Stimulated activated CD4-positive, alpha-beta T cell treated with anti-CD3 and anti-CD28 coated beads, Interleukin-1b, Interleukin-23, amount 100 ng/mL, for 48 hours (primary cell): ENCODE data around the gene NCKIPSD.
A peak's percentile ranks its signal among the peaks of the same experiment; 100 is the strongest.

Experiments
- DNase-seq: peaks from one replicate; pipeline ENCODE4 v3.0.0-alpha.2; 2020

NCKIPSD gene

DNA sequence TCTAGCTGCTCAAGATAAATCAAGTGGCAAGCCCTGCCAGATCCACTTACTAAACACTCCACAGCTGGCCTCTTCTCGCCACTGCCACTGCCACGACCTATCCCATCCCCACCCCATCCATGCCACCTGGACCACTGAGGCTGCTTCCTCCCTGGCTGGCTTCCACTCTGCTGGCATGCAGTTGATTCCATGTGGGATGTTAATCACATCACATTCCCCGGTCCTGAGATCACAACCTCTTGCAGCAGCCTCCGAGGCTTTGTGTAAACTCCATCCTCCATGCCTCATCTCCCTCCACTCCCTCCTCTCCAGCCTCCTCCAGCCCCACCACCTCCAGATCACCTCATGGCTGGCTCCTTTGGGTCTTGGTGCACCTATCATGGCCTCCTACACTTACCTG lies 7.7 kb downstream of the NCKIPSD start:
- DNase-seq = no peak

DNA sequence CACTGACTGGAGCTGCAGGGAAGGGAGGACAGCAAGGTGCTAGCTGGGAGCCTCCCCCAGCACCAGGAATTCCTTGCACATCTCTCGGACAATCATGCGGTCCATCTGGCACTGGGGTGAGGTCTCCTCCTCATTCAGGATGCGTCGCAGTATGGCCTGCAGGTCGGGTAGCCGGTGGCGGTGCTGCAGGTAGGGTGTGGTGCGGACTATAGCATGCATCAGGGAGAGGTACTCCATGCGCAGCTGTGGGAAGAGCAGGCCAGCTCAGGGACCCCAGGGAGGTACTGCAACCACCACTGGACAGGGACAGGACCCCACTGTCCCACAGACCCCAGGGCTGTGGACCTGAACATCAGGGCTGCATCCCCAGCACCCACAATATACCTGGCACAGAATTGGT lies 11.2 kb downstream of the NCKIPSD start:
- no peak for DNase-seq

DNA sequence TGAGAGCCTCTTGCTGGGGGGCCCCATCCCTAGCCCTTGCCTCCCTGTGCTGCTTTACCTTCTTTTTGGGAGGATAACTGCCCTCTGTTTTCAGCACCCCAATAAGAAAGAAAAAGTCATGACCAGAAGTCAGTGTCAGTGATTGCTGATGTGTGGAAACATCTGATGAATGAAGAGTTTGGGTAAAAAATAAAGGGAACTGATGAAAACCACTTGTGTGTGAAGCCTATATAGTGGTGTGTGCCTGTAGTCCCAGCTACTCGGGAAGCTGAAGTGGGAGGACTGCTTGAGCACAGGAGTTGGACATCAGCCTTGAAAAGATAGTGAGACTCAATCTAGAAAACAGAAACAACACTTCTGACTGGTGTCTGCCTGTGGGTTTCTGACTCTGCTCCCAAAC lies 13.2 kb downstream of the NCKIPSD start:
- no peak for DNase-seq

- DNase-seq = no peak
Measured at GRCh38 chr3:48664929-48665328, 20.8 kb downstream of the NCKIPSD start.

GRCh38 chr3:48664313-48664644 lies 21.4 kb downstream of the NCKIPSD start:
- no peak for DNase-seq

DNA sequence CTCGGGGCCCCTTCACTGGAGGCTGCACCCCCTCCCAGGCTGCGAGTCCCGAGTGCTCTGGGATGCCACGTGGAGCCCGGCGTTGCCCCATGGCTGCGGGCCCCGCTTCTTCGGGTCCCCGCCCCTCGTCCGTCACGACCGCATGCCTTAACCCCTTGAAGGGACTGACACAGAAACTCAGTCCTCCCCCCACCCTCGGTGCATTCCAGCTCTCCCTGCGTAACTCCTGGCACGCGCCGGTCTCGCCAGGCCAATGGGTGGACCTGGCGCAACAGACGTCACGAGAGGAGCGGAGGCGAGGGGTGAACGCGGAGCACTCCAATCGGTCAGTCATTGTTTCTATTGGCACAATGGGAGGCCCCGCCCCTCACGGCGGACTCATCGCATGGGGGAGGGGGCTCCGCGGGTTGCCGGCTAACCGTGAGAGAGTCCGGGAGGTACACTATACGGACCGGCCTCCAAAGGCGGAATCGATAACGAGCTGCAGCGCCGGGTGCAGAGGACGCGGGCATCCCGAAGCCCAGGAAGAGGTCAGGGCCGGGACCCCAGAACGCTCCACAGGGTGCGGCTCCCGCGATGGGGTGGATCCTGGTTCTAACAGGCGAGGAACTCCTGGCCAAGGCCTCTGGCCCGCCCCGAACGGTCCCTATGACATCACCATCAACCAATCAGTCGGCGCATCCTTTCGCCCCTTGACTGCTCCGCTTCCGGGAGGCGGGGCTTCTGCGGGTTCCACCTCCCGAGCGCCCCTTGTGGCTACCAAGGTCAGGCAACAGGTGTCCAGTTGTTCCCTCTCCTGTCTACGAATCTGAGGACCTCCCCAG lies 22.0 kb downstream of the NCKIPSD start:
- DNase-seq = peak; percentile 96

- DNase-seq = peak; percentile 80
Measured at GRCh38 chr3:48662753-48663488, 22.8 kb downstream of the NCKIPSD start, which contains the start of gene CELSR3. TSS of gene CELSR3 (minus strand) at chr3:48662886. CDS start at chr3:48662634, 252 bp downstream.

DNA sequence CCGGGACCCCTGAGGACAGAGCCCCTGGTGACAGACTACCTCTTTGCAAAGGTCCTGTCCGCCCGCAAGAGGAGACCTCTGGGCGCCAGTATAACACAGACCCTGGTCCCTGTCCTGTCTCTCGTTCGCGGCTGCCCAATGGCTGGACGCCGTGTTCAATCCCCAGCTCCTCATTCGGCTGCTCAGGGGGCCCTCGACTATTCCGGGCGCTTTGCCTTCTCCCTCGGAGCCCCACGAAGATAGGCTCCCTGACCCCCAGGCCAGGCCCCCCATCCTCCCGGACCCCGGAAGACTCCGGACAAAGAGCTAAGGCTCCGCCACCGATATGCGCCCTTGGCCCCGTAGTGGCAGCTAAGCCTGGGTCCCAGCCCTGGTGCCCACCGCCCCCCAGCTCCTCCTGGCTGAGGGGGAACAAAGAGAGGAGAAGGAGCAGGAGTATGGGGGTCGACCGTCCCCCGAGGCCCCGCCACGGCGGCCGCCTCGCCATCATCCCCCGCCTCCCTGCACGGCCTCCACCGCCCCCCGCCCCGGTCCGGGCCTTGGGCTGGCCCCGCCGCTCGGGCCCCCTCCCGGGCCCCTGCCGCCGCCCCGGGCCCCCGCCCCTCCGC lies 23.5 kb downstream of the NCKIPSD start:
- DNase-seq = no peak

DNA sequence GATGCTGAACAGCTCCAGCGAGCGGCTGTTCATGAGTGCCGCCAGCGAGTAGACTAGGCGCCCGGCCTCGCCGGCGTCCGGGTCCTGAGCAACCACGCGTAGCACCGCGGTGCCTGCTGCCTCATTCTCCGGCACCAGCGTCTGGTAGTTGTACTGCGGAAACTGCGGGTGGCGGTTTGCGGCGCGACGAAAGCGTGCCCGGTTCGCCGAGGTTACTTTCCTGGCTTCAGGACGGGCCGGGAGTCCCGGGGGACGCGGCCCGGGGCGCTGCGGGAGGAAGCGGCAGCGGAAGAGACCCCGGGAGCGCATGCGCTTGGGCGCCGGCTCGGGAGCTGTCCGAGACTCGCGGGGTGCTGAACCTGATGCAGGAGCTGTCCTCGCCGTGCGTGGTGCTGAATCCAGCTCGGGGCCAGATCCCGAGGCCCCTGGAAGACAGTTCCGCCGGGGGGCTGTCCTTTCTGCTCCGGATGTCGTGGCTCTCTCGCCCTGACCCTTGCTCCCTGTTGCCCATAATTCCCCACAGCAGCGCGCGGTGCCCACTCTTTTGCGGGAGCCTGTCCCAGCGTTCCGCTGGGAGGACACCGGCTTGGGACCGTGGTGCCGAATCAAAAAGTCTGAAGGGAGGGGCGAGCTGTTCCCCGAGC lies 24.1 kb downstream of the NCKIPSD start:
- peak; percentile 73 for DNase-seq

DNA sequence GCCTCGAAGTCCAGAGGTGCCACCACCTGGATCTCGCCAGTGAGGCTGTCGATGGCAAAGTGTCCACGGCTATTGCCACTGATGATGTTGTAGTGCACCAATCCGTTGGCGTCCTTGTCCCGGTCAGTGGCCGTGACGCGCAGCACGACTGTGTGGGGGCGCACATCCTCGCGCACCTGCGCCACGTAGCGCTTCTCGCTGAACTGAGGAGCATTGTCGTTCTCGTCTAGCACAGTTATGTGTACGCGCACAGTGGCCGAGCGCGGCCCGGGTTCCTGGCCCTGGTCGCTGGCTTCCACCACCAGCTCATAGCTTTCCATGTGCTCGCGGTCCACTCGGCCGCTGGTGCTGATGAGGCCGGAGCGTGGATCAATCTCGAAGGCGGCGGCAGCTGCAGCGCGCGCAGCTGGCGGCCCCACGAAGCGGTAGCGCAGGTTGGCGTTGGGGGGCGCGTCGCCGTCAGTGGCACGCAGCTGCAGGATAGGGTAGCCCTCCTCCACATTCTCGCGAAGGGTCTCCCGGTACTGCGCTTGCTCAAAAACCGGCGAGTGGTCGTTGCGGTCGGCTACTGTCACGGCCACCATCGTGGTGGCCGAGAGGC lies 24.8 kb downstream of the NCKIPSD start:
- no peak for DNase-seq

DNA sequence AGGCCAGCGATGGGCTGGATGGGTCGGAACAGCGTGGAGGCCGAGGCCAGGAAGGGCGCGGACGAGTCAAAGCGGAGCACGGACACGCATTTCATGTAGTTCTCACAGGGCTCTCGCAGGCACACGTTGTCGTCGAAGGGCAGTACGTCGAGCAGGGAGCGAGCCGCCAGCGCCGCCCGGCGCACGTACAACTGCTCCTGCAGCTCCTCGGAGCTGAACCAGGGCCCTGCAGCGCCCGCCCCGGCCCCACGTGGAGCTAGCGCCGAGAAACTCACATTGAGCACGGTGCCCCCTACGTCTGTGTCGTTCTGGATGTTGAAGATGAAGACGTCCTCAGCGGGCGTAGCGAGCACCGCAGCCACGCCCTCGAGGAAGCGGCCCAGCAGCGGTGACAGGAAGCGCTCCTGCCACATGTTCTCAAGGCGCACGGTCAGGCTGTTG lies 28.9 kb downstream of the NCKIPSD start:
- peak; percentile 30 for DNase-seq

GRCh38 chr3:48656061-48656840 lies 29.5 kb downstream of the NCKIPSD start:
- peak; percentile 88 for DNase-seq

DNA sequence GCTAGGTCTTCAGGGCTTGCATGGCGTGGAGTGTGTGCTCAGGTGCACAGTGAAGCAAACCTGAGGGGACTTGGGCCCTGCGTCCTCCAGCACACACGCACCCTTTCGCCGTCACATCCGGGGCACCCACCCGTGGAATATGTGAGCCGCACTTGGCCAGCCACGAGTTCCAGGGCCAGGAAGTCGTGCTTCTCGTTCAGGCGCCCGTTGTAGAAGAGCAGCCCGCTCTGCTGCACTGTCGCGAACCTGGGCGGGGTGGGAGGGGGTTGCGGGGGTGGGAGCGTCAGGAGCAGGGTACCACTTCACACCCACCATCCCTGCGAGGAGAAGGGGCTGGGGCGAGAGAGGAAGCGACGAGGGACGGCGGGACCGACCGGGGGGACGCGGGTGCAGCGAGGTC lies 30.1 kb downstream of the NCKIPSD start:
- DNase-seq = peak; percentile 69

DNA sequence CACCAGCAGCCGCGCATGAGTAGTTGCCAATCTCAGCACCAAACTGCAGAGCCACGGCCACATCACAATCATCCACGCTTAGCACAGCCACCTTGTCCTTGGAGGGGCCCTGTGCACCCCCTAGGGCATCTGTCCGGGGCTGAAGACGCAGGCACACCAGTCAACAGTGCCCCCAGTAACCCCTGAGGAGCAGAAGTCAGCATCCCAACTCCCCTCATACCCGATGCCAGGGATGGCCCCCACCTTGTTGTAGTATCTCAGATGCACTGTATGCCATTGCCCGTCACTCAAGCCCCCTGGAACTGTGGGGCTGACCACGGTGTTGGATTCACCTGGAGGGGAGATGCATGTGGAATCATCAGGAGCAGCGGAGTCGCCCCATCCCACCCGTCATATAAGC lies 30.7 kb downstream of the NCKIPSD start:
- no peak for DNase-seq

DNA sequence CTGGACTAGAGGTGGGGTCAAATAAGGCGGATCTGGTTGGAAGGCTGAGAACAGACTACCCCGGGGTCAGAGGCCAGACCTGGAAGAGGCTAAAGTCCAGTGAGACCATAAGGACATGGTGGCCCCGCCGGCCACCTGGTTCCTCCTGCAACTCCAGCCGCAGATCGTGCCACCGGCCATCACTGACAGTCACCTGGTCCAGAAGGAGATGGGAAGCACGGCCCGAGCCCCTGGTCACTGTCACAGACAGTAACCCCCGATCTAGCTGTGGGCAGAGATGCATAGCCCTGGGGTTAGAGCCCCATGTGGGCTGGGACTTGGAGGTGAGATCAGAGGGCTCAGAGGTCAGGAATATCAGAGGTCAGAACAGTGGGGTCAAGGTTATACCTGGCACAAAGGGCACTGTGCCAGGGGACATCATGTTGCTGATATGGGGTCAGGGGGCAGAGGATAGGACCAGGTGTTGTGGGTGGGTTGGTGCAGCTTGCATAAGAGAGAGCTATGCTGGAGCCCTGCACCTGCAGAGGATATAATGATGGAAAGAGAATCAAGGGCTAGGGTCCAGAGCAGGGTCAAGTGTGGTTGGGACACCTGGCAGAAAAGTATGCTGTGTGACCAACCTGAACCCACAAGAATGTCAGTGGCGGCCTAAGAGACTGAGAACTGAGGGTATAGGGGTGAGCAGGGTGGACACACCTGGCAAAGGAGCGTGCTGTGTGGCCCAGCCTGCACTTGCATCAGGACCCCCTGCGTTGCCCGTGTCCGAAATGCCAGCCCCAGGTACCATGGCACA lies 32.6 kb downstream of the NCKIPSD start:
- no peak for DNase-seq

DNA sequence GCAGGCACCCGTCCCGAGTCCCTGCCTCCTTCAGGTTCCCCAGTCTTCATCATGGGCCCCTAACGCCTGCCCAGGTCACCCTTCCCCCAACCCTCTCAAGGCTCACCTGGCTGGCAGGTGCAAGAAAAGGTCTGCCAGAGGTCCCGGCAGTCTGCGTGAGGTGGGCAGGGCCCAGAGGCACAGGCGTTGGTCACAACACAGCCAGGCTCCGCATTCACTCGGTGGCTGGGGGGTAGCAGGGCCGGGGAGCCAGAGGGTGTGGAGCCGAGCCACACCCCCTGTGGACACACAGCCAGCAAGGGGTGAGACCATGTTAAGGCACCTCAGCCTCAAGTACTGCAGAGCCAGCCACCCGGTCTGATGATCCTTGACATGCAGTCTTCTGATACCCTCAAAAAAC lies 33.9 kb downstream of the NCKIPSD start:
- no peak for DNase-seq

- no peak for DNase-seq
Measured at GRCh38 chr3:48650723-48651122, 35.0 kb downstream of the NCKIPSD start.

DNA sequence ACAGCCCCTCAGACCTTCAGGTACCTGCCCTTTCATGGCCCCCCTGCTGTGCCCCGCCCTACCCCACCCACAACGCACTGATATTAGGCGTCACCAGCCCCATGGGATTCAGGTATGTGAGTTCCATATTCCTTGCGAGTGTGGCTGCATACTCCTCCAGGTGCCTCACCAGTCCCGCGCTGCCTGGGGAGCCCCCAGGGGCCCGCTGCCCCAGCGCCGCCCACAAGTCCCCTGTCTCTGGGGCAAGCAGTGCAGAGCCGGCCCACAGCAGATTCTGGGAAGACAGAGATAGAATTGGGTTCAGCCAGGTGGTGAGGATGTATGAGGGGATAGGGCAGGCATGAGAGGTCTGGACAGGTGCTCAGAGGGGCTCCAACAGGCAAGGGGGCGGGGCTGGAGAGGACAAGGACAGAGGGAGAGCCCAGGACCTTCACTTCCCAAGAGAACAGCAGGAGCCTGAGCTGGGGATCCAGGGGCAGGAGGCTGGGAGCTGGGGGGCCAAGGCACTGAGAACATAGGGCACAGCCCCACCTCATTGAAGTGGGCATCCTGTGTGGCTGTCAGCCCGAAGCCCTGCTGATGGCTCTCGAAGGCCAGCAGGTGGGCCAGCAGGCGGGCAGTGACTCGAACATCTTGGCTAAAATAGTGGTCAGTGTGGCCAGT lies 37.4 kb downstream of the NCKIPSD start:
- DNase-seq = no peak

DNA sequence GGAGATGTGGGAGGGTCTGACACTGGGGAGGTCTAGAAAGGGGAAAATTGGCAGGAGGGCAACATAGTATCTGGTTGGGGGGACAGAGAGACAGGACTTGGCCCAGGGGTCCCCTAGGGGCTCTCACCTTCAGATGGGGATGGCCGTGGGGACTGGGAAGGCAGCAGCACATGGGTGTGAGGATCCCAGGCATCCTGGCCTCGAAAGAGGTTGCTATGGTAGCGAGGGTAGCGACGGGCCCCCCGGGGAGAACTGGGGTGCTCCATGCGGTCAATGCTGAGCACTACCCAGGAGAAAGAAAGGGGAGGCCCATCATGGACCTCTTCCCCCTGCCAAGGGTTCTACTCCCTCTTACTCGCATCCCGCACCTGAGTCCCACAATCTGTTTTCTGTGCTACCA lies 38.0 kb downstream of the NCKIPSD start:
- no peak for DNase-seq

- DNase-seq = no peak
Measured at GRCh38 chr3:48644898-48645760, 40.6 kb downstream of the NCKIPSD start.
